Renal cortex interstitium (tissue), 15 donors: ENCODE measurements around the gene MEIOSIN. TPM values are rescaled to one million over a fixed set of nuclear protein-coding genes. Genes with fewer than 3 reads are reported as not detected.
"Not testable (repeated sequence)": the region's sequence is repeated elsewhere in the genome, so short reads cannot be mapped to it uniquely, and the experiment has no call there.

Experiments
- DNase-seq, 11 donors: peaks; one replicate each; pipeline ENCODE4 v3.0.0-alpha.2; 2013; ENCODE audit warnings: low read depth in 9 of 11, low spot score in 4 of 11; ENCODE audit errors: extremely low read depth in 1 of 11
- long read RNA-seq, 16 experiments: transcript quantifications; one replicate each; lab custom pipeline, GENCODE V29; 2026
- polyA plus RNA-seq, 3 donors: library from polyadenylated mRNA; unstranded; fragments of 120-200 nt; gene quantifications; one replicate each; pipeline ENCODE4 v1.2.1, GENCODE V29; 2013; ENCODE audit not compliant: insufficient read length in 3 of 3

The MEIOSIN gene, protein sequence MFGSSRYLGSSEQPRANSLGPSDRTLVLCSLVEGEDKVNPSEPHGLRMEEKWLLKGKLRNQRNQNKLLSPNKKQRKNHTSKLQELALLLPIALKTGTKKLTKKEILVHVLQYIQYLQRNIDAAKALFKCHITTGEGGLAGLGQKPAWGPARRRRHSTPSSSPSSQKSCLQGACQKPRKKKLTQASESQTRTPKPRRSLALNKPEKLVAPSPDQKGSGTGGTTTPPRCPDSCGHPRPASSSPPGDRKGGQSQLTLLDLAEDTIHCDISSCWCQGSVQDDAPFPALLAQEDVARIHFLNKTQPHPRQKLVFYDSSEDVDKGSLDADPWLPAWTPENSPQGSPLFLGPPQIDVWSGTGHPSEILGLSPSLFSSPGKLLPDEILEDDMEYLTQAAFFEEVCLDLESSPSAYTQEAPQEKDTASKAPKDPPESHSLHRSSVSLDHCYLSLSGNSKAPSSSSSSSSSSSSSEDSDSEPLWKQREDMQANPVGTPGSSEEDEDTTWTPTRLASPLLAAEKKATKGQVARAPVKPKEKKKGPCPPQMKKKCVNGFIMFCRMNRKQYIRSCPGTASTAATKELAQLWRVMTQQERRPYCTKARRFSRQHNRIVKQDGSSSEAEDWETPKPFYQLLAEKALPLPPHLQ
- polyA plus RNA-seq, result not detected
- long read RNA-seq, donor 1, result 0 reads
- long read RNA-seq, donor 2, result 0 reads
- long read RNA-seq, donor 3, result 0 reads
- long read RNA-seq, donor 4, result 0 reads
- long read RNA-seq, donor 5, partial matches to known transcripts, result 96 of 96 reads
- long read RNA-seq, donor 5, other reads (novel, unspliced or antisense), result 0 of 96 reads
- long read RNA-seq, donor 6, result 0 reads
- long read RNA-seq, donor 7, result 0 reads
- long read RNA-seq, donor 8, partial matches to known transcripts, result 50 of 78 reads
- long read RNA-seq, donor 8, other reads (novel, unspliced or antisense), result 28 of 78 reads
- long read RNA-seq, donor 9, result 0 reads
- long read RNA-seq, donor 10, result 0 reads
- long read RNA-seq, donor 11, result 0 reads
- long read RNA-seq, donor 12, result 0 reads
- long read RNA-seq, donor 13, partial matches to known transcripts, result 50 of 50 reads
- long read RNA-seq, donor 13, other reads (novel, unspliced or antisense), result 0 of 50 reads
- long read RNA-seq, donor 14, result 0 reads
- long read RNA-seq, donor 15, result 0 reads
- long read RNA-seq, donor 16, result 0 reads

DNA sequence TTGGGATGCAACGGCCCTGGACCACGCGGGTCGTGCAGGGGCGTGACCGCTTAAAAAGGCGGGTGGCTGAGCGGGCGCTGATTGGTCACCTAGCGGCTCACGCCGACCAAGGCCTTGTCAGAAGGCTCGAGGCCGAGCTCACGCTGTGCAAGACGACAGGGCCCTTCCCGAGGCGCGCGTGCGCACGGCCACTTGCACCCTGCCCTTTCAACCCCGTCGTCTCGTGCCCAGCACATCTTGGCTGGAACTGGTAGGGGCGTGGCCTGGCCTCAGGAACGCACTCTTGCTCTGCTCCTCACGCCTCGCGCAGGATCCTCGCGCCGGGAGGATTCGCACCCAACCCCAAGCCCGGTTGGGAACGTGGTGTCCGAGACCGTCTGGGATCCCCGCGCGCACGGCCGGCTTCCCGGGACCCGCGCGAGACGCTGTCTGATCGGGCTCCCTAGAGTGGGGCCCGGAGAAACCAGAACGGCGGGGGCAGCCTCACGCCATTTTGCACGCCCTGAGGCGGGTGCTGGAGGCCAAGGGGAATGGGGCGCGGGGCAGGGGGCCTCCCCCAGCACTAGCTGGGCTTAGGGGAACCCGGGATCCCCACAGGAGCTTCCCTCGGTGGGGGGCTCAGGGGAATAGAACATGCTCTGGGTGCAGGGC lies at the start of gene MEIOSIN:
TSS of gene MEIOSIN (plus strand) at position 280 of the 651 bp plus-strand sequence. CDS start 1,938 bp downstream, outside the sequence.
- no peak for DNase-seq

DNA sequence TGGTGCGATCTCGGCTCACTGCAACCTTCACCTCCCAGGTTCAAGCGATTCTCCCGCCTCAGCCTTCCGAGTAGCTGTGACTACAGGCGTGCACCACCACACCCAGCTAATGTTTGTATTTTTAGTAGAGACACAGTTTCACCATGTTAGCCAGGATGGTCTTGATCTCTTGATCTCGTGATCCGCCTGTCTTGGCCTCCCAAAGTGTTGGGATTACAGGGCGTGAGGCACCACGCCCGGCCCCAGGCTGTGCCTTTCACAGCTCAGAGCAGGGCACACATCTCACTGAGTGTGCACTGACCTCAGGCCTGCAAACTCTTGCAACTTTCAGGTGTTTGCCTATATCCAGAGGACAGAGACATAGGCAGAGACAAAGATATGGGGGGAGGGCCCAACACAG lies 48.2 kb upstream of the MEIOSIN start:
- DNase-seq, result not testable (repeated sequence)

DNA sequence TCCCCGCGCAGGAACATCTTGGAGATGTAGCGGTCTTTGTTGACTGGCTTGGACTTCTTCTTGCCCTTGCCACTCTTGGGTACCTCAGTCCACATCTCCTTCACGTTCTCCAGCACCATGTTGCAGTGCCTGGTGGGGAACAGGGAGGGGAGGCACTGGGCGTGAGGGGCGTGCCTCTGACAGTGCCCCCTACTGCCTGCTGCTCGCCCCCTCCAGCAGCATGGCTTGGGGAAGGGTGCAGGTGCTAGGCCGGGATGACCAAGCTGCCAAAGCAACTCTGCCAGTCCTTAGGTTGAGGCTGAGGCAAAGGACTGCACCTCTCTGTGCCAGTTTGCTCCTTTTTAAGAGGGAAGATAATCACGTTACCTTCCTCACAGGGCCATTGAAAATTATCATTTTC lies 45.6 kb upstream of the MEIOSIN start:
- DNase-seq, result no peak

DNA sequence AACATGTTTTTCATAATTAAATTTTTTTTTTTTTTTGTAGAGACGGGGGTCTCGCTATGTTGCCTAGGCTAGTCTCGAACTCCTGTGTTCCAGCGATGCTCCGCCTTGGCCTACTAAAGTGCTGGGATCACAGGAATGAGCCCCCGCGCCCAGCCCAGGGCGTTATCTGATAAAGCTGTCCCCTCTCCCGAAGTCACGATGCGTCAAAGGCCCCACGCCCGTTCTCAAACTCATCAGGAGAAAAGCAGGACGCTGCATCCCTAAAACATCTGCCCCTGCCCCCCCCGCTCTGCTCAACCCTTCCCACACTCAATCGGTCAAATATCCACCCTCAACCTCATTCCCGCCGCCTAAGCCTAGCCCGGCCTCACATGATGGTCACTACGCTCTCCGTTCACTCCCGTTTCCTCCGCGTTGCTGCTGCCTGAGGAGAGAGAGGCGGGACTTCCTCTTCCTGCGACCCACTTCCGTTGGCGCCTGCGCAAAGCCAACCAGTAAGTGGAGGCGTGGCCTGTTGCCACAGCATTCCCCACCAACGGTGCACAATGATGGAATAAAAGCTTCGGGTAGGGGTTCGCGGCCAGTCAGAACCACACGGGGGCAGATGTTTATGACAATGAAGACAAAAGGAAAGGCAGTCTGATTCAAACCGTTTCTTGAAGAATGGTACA lies 41.6 kb upstream of the MEIOSIN start, which contains the start of gene SNRPD2:
TSS of gene SNRPD2 (minus strand) at position 438 of the 671 bp plus-strand sequence. CDS start at position 373, 65 bp downstream.
- peak; percentile 85 to 97 (median 94) for DNase-seq

DNA sequence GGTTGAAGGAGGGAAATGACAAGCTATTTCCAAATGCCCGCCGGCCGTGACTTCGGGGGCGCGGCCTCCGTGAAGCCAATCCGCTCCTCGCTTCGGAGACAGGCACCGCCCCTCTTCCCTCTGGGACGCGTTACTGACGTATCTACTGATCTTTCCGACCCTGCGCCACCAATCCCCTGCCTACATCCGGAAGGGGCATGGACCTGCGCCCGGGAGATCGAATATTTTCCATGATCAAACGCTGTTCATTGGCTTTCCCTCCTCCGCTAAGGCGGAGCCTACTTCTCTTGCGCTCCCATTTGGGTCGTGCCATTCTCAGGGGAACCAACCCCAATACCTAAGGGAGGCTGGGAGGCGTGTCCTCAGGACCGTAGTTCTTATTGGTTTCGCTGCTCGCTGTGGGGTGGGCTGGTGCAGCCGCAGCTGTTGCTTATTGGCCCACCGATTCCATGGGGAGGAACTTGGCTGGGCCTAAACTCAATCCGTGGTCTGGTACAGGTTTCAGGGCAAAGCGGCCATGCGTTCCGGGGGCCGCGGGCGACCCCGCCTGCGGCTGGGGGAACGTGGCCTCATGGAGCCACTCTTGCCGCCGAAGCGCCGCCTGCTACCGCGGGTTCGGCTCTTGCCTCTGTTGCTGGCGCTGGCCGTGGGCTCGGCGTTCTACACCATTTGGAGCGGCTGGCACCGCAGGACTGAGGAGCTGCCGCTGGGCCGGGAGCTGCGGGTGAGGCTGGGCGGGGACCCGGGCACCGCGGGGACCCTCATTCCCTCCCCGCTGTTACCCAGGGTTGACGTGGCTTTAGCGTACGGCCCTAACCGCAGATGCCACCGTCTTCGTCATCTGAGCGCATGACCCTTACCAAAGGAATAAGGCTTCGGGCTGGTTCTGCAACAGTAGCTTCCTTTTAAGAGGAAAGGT lies 40.8 kb upstream of the MEIOSIN start, which contains the start of gene QPCTL:
TSS of gene QPCTL (plus strand) at position 480 of the 919 bp plus-strand sequence. CDS start at position 518, 38 bp downstream.
- DNase-seq, result peak; percentile 93 to 98 (median 97)

DNA sequence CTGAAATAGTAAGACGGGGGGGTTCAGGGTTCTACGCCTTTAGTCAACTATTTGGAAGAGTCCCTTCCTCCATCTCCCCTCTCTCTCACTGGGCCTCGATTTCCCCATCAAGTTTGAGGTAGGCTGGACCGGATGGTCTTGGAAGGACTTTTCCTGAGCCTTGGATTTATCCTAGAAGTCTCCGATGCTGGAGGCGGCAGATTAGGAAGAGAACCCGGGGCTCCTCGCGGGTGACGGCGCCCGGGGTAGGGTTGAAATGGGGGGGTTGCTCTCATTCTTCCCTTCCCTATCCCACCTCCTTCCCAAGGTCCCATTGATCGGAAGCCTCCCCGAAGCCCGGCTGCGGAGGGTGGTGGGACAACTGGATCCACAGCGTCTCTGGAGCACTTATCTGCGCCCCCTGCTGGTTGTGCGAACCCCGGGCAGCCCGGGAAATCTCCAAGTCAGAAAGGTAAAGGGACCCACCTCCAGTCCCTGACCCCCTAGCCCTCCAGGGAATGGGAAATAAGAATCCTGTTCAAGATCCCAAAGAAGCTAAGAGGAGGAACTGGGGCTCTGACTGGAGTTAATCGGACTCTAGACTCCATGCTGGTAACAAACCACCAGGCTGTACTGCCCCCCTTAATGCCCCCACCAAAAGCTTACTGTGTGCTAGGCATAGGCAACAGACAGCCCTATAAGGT lies 40.0 kb upstream of the MEIOSIN start:
- DNase-seq, result peak in 4 of 11 donors; percentile 53 to 71 (median 60)

DNA sequence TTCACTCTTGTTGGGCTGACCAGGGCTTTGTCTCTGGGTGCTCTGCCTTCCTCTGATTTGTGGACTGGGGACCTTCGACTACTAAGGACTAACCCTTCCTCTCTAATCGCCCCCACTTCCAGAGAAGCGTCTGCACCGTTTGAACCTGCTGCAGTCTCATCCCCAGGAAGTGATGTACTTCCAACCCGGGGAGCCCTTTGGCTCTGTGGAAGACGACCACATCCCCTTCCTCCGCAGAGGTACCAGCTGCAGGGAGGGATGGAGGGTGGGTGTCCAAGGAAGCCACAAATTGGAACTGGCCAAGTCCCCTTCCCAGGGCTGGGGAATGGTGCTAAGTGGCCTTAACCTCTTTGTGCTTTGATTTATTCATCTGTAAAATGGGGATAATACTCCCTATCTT lies 31.6 kb upstream of the MEIOSIN start:
- DNase-seq, result no peak

DNA sequence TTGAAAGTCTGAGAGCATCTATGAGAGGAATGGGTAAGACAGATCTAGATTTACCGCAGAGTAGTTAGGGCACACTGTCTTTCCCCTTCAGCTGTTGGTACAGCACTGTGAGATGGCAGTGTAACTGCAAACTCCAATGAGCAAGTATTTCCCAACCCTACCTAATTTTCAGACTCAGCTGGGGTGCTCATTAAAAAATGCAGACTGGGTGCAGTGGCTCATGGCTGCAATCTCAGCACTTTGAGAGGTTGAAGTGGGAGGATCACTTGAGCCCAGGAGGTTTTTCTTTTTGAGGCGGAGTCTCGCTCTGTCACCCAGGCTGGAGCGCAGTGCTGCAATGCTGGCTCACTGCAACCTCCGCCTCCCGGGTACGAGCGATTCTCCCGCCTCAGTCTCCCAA lies 28.1 kb upstream of the MEIOSIN start:
- DNase-seq, result no peak

DNA sequence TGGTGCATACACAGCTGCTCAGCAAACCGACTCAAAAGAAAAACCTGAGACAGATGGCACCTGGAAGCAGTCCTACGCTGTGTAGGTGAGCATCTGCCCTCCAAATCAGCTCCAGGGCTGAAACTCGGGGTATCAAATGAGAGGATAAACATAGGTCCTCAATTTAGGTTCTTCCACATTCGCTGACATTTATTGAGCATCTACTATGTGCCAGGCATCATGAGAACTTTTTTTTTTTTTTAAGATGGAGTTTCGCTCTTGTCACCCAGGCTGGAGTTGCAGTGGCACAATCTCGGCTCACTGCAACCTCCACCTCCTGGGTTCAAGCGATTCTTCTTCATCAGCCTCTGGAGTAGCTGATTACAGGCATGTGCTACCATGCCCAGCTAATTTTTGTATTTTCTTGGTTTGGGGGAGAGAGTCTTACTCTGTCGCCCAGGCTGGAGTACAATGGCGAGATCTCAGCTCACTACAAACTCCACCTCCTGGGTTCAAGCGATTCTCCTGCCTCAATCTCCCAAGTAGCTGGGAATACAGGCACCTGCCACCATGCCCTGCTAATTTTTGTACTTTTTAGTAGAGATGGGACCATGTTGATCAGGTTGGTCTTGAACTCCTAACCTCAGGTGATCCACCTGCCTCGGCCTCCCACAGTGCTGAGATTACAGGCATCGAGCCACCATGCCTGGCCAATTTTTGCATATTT lies 27.4 kb upstream of the MEIOSIN start:
- DNase-seq, result no peak

DNA sequence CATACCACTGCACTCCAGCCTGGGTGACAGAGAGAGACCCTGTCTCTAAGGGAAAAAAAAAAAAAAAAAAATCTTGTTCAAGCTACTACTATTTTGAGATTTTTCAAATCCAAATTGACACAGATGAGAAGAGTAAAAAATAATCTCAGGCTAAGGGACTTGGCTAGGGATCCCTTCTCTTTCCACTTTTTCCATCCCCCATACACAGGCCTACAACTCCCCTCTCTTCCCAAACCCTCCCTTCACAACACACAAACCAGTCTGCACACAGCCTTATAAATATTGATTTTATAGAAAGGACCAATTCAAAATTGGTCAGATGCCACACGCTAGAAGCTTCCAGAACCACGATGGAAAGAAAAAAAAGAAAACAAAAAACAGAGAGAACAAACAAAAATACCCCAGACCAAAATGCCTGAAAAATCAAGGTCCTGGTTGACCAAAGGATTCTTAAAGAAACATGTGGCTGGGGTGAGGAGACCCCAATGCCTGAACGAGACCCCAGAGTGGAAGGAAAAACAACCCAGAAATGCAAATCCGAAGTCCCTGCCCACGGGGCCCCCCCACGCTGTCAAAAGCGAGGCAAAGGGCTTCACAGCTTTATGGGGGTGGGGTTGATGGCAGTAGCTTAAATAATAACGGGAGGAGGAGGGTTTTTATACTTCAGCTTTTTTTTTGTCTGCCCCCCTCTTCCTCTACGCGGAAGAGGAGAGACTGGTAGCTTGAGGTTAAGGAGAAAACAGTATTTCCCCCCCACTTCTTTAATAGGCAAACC lies 22.7 kb upstream of the MEIOSIN start:
- DNase-seq, result no peak

DNA sequence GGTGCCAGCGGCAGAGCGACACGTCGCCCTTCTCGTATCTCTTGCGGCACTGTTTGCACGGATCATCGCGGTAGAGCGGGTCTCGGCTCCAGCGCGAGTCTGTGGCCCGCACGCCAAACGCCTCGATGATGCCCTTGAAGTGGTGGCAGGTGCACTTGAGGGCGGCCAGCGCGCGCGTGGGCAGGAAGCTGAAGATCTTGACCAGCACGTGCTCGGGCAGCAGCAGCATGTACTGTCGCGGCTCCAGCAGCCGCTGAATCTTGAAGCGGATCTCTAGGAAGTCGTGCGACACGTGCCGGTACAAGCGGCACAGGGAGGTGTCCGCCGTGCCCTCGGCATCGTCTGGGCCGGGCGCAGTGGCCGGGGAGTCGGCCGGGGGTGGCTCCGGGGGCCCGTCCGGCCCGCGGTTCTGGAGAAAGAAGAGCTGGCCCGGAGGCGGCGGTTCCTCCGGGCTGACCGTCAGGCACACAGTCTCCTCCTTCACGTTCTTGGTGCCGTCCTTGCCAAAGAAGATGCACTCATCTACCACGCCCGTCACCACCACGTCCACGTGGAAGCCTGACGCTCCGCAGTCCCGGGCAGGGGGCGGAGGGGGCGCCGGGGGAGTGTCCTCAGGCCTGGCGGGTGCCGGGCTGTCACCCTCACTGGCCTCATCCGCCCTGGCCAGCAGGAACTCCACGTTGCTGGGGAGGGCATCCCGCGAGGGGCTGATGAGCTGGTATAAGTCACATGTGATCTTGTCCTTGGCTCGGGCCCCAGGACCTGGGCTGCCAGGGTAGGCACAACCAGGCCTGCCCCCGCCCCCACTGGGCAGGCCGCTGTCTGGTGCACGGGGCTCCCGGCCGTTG lies 21.2 kb upstream of the MEIOSIN start:
- no peak for DNase-seq

DNA sequence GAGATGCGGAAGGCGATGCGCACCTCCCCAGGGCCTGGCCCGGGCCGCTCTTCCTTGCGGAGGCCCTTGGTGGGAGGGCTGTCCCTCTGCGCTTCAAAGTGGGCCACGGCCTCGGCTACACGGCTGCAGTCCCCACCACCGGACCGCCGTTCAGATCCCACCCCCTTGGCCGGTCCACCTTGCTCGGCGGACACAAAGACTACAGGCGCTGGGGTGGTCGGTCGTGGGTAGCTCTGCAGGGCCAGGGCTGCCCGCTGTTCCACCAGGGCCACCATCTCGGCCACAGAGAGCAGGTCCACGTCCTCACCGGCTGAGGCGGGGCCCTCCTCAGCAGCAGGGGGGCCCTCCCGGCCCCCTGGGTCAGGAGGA lies 20.6 kb upstream of the MEIOSIN start:
- no peak for DNase-seq

DNA sequence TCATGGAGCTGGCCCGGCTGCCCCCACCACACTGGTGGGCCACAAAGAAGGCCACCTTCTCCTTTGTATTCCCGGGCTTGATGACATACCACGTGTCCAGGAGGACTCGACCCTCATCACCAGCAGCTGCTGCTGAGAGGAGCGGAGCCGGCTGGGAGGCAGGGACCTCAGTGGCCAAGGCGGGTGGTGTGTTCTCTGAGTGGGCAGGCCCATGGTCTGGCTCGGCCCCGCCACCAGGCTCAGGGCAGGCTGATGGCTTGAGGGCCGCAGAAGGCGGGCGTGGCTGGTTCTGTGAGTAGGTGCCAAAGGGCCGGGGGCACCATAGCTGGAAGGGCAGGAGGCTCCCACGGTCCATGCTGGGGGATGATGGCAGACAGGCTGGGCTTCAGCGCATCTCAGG lies 20.1 kb upstream of the MEIOSIN start:
- no peak for DNase-seq

DNA sequence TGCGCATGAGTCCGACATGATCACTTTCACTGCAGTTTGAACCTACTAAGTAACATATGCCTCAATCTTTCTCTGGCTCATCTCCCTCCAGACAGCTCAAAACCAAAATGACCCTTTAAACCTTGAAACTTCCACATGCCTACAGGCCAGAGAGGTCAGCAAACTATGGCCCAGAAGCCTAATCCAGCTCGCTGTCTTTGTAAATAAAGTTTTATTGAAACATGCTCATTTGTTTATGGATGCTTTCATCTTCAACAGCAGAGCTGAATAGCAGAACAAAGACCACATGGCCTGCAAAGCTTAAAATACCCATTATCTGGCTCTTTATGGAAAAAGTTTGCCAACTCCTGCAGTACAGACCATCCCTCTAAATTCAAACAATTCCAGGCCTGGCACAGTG lies 18.1 kb upstream of the MEIOSIN start:
- DNase-seq, result no peak
